H9 (cell line): ENCODE measurements around the gene MAGED2. TPM values are rescaled to one million over a fixed set of nuclear protein-coding genes. Genes with fewer than 3 reads are reported as not detected.

Source experiments
- DNase-seq: peaks from one replicate; pipeline ENCODE4 v3.0.0-alpha.2; 2017
- H2AFZ ChIP-seq: one replicate; pipeline ENCODE4 v1.6.1; 2013; ENCODE audit warnings: mild to moderate bottlenecking, low read length, control low read depth, moderate library complexity
- H2AK5ac ChIP-seq: 2 replicates; pipeline ENCODE4 v1.6.1; 2013; ENCODE audit warnings: low read length, control low read depth, mixed read lengths; ENCODE audit not compliant: insufficient read length
- H2BK120ac ChIP-seq: one replicate; pipeline ENCODE4 v1.6.1; 2013; ENCODE audit warnings: low read depth, mild to moderate bottlenecking, low read length, control low read depth, inconsistent platforms; ENCODE audit not compliant: poor library complexity, severe bottlenecking
- H2BK12ac ChIP-seq: 2 replicates; pipeline ENCODE4 v1.6.1; 2013; ENCODE audit warnings: low read length, control low read depth, mixed read lengths, low read depth; ENCODE audit not compliant: insufficient read length
- H2BK15ac ChIP-seq: 2 replicates; pipeline ENCODE4 v1.6.1; 2013; ENCODE audit warnings: low read depth, low read length, control low read depth
- H2BK20ac ChIP-seq: one replicate; pipeline ENCODE4 v1.6.1; 2013; ENCODE audit warnings: low read depth, mild to moderate bottlenecking, low read length, control low read depth, inconsistent platforms; ENCODE audit not compliant: poor library complexity, severe bottlenecking
- H2BK5ac ChIP-seq: 2 replicates; pipeline ENCODE4 v1.6.1; 2013; ENCODE audit warnings: low read length, control low read depth, mixed read lengths; ENCODE audit not compliant: insufficient read length
- H3K14ac ChIP-seq: 2 replicates; pipeline ENCODE4 v1.6.1; 2013; ENCODE audit warnings: low read length, control low read depth; ENCODE audit not compliant: insufficient read depth
- H3K18ac ChIP-seq: 2 replicates; pipeline ENCODE4 v1.6.1; 2013; ENCODE audit warnings: low read depth, mild to moderate bottlenecking, mixed read lengths, low read length, control low read depth; ENCODE audit not compliant: insufficient read length
- H3K23ac ChIP-seq: 2 replicates; pipeline ENCODE4 v1.6.1; 2013; ENCODE audit warnings: low read length, control low read depth, mixed read lengths, low read depth; ENCODE audit not compliant: insufficient read length
- H3K23me2 ChIP-seq: 2 replicates; pipeline ENCODE4 v1.6.1; 2013; ENCODE audit warnings: low read depth, mild to moderate bottlenecking, mixed read lengths, low read length, control low read depth; ENCODE audit not compliant: insufficient read length, poor library complexity, severe bottlenecking
- H3K27ac ChIP-seq: 2 replicates; pipeline ENCODE4 v1.5.1; 2013; ENCODE audit warnings: low read length, control low read depth, mixed read lengths, low read depth; ENCODE audit not compliant: insufficient read length
- H3K27me3 ChIP-seq: 2 replicates; pipeline ENCODE4 v1.6.1; 2013; ENCODE audit warnings: low read length, control low read depth, inconsistent platforms; ENCODE audit not compliant: insufficient read depth
- H3K4ac ChIP-seq: 2 replicates; pipeline ENCODE4 v1.6.1; 2013; ENCODE audit warnings: low read depth, mild to moderate bottlenecking, control low read depth, inconsistent platforms, low read length, moderate library complexity
- H3K4me1 ChIP-seq: 2 replicates; pipeline ENCODE4 v1.6.1; 2013; ENCODE audit warnings: low read length, control low read depth, inconsistent platforms; ENCODE audit not compliant: insufficient read depth
- H3K4me2 ChIP-seq: 2 replicates; pipeline ENCODE4 v1.6.1; 2013; ENCODE audit warnings: low read length, control low read depth, mixed read lengths; ENCODE audit not compliant: insufficient read length, insufficient read depth
- H3K56ac ChIP-seq: 2 replicates; pipeline ENCODE4 v1.6.1; 2013; ENCODE audit warnings: low read depth, mild to moderate bottlenecking, mixed read lengths, low read length, control low read depth; ENCODE audit not compliant: insufficient read length
- H3K79me1 ChIP-seq: 2 replicates; pipeline ENCODE4 v1.6.1; 2013; ENCODE audit warnings: low read depth, mild to moderate bottlenecking, moderate library complexity, low read length, control low read depth, inconsistent platforms; ENCODE audit not compliant: insufficient read depth, poor library complexity, severe bottlenecking
- H3K79me2 ChIP-seq: 2 replicates; pipeline ENCODE4 v1.6.1; 2013; ENCODE audit warnings: low read length, control low read depth, inconsistent platforms; ENCODE audit not compliant: insufficient read depth
- H3K9ac ChIP-seq: 2 replicates; pipeline ENCODE4 v1.6.1; 2013; ENCODE audit warnings: low read length, control low read depth, mixed read lengths; ENCODE audit not compliant: insufficient read length; ENCODE audit errors: extremely low read depth
- H3K9me3 ChIP-seq: one replicate; pipeline ENCODE4 v1.6.1; 2013; ENCODE audit warnings: low read depth, low read length, inconsistent platforms; ENCODE audit not compliant: control insufficient read depth
- H3T11ph ChIP-seq: one replicate; pipeline ENCODE4 v1.6.1; 2013; ENCODE audit warnings: mild to moderate bottlenecking, low read length, control low read depth, inconsistent platforms
- H4K20me1 ChIP-seq: one replicate; pipeline ENCODE4 v1.6.1; 2013; ENCODE audit not compliant: control insufficient read depth, insufficient read length, insufficient read depth
- H4K5ac ChIP-seq: 2 replicates; pipeline ENCODE4 v1.6.1; 2013; ENCODE audit warnings: low read depth, mild to moderate bottlenecking, mixed read lengths, low read length, control low read depth; ENCODE audit not compliant: insufficient read length
- H4K8ac ChIP-seq: replicated peaks from 2 replicates; pipeline ENCODE4 v1.6.1; 2013; ENCODE audit warnings: low read length, control low read depth, mixed read lengths, low read depth; ENCODE audit not compliant: insufficient read length
- H4K91ac ChIP-seq: 2 replicates; pipeline ENCODE4 v1.6.1; 2013; ENCODE audit warnings: low read depth, mild to moderate bottlenecking, moderate library complexity, mixed read lengths, low read length, control low read depth; ENCODE audit not compliant: insufficient read length
- H3K27ac Mint-ChIP-seq, 3 experiments: 2 replicates in 2 of 3; 3 replicates in 1 of 3; pipeline ENCODE4 v1.8.0; 2020 to 2021; ENCODE audit warnings: mixed read lengths in 3 of 3, mild to moderate bottlenecking in 1 of 3, moderate library complexity in 1 of 3
- H3K27me3 Mint-ChIP-seq: 2 replicates; pipeline ENCODE4 v1.8.0; 2021; ENCODE audit warnings: low read depth, mild to moderate bottlenecking, moderate library complexity, mixed read lengths
- H3K36me3 Mint-ChIP-seq, 3 experiments: 2 replicates in 2 of 3; 3 replicates in 1 of 3; pipeline ENCODE4 v1.8.0; 2020 to 2021; ENCODE audit warnings: low read depth in 3 of 3, mixed read lengths in 3 of 3; ENCODE audit not compliant: insufficient read depth in 1 of 3
- H3K4me1 Mint-ChIP-seq, 2 experiments: 2 replicates each; pipeline ENCODE4 v1.8.0; 2020; ENCODE audit warnings: mixed read lengths in 2 of 2
- H3K4me3 Mint-ChIP-seq, 2 experiments: 2 replicates in 1 of 2; 3 replicates in 1 of 2; pipeline ENCODE4 v1.8.0; 2020 to 2021; ENCODE audit warnings: mild to moderate bottlenecking in 2 of 2, mixed read lengths in 2 of 2, moderate library complexity in 1 of 2
- H3K9me3 Mint-ChIP-seq, 2 experiments: 2 replicates in 1 of 2; 3 replicates in 1 of 2; pipeline ENCODE4 v1.8.0; 2020; ENCODE audit warnings: mild to moderate bottlenecking in 2 of 2, mixed read lengths in 2 of 2, moderate library complexity in 1 of 2
- CTCF ChIP-seq: fragments of 200-600 bp; sonication (generic); conservative IDR thresholded peaks from 3 replicates; pipeline ENCODE4 v1.8.0; 2021; ENCODE audit warnings: antibody characterized with exemption, mild to moderate bottlenecking
- WGBS: extraction: QIAGEN DNeasy Blood & Tissue Kit; methylation state at CpG from one replicate; pipeline ENCODE4 v1.1.7; 2013; ENCODE audit warnings: missing lambda C conversion rate, low lambda C conversion rate, mixed read lengths; ENCODE audit not compliant: insufficient read length; ENCODE audit errors: extremely low coverage; 5-methylcytosine and 5-hydroxymethylcytosine counted together
- total RNA-seq: library from RNA; stranded (reverse); gene quantifications from 2 replicates; pipeline ENCODE4 v1.2.1, GENCODE V29; 2021

Gene MAGED2
- total RNA-seq, 1 experiment from 2014 or later, result 146 TPM

DNA sequence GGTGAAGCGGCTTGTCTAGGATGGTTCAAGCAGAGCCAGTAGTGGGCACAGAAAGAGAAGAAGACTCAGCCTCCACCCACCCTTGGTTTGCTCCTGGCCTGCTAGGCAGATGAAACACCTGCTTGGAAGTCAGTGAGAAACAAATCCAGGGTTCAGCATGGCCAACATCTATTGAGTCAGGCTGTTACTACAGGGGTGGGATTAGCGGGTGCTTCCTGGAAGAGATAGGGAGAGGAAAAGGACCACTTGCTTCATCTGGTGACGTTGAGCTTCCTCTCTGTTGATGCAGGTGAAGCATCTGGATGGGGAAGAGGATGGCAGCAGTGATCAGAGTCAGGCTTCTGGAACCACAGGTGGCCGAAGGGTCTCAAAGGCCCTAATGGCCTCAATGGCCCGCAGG, 3.0 kb downstream of the MAGED2 start:
- peaks cover 39 to 62% (median 56%) of the 10 kb centered on the region in 3 experiments for H3K36me3 Mint-ChIP-seq
- H3K4me2 ChIP-seq, result no peak overlapping the region
- H3K9ac ChIP-seq, result no peak overlapping the region

More for the DNA sequence above, 3.0 kb downstream of the MAGED2 start:
- DNase-seq, result no peak
- Histone ChIP-seq H4K20me1 (no peaks in the 10 kb centered on the region), H2BK120ac (no peak overlapping the region), H3K79me2 (no peaks in the 10 kb centered on the region; the same call in 1 of the 2 replicates), H3K9me3 (peaks cover 27% of the 10 kb centered on the region), H4K5ac (no peak overlapping the region), H2AK5ac (no peak overlapping the region), H3K27me3 (no peaks in the 10 kb centered on the region), H3T11ph (no peak overlapping the region), H3K23ac (no peak overlapping the region), H2BK20ac (no peak overlapping the region), H4K8ac (no peak overlapping the region), H2BK12ac (no peak overlapping the region), H4K91ac (no peak overlapping the region), H3K18ac (no peak overlapping the region), H2AFZ (no peak overlapping the region), H3K4me1 (no peaks in the 10 kb centered on the region), H3K4ac (no peak overlapping the region), H3K56ac (no peak overlapping the region), H3K14ac (no peak overlapping the region), H2BK15ac (no peak overlapping the region), H3K23me2 (no peaks in the 10 kb centered on the region), H3K79me1 (no peaks in the 10 kb centered on the region), H3K27ac (no peak overlapping the region), H2BK5ac (no peak overlapping the region)
- no peak overlapping the region for H3K4me3 Mint-ChIP-seq
- H3K9me3 Mint-ChIP-seq, result peaks cover 75 to 84% of the 10 kb centered on the region in 2 experiments
- H3K27ac Mint-ChIP-seq, result no peak overlapping the region
- peaks cover 2 to 15% of the 10 kb centered on the region in 2 experiments; a peak in 3 of 4 replicates for H3K4me1 Mint-ChIP-seq
- no peak for TF ChIP-seq CTCF
- H3K27me3 Mint-ChIP-seq, result peaks cover 3% of the 10 kb centered on the region; the same call in 1 of the 2 replicates
- WGBS, result no CpG with 5 or more reads among the region's 5 CpGs
